PC-9 (cell line): Measurements from ENCODE around the gene SLC7A10.

Source experiments
- EZH2 ChIP-seq: fragments of 200-600 bp; sonication (generic); IDR thresholded peaks from 2 replicates; pipeline ENCODE4 v1.8.0; 2017; ENCODE audit warnings: antibody characterized with exemption, low read depth
- TF ChIP-seq, protein P1 (sequence below): fragments of 200-600 bp; sonication (generic); conservative IDR thresholded peaks from 2 replicates; pipeline ENCODE4 v1.6.1; 2017; ENCODE audit warnings: mixed run types, antibody characterized with exemption, mild to moderate bottlenecking, moderate library complexity

DNA sequence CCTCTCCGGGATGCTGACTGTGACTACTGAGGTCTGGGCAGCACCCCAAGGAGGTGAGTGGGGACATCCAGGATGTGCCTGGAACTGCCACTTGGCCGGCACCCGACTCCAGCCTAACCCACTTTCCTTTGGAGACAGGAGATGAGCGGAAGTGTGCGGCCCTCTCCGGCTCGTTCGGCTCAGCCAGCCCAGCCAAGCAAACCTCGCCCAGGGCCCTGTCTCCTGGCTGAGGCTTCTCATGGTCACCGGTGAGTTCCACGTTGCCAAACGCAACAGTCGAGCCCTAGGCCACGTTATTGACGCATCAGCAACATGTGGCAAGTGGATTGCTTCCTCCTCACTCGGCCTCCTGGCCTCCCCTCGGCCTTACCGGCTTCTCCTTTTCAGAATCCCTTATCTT is 5.5 kb downstream of the SLC7A10 start:
- TF ChIP-seq, protein P1, sequence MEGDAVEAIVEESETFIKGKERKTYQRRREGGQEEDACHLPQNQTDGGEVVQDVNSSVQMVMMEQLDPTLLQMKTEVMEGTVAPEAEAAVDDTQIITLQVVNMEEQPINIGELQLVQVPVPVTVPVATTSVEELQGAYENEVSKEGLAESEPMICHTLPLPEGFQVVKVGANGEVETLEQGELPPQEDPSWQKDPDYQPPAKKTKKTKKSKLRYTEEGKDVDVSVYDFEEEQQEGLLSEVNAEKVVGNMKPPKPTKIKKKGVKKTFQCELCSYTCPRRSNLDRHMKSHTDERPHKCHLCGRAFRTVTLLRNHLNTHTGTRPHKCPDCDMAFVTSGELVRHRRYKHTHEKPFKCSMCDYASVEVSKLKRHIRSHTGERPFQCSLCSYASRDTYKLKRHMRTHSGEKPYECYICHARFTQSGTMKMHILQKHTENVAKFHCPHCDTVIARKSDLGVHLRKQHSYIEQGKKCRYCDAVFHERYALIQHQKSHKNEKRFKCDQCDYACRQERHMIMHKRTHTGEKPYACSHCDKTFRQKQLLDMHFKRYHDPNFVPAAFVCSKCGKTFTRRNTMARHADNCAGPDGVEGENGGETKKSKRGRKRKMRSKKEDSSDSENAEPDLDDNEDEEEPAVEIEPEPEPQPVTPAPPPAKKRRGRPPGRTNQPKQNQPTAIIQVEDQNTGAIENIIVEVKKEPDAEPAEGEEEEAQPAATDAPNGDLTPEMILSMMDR, result no peak
- no peak for TF ChIP-seq EZH2
